GM10847 (cell line): ENCODE data around the gene PCDH20.

Experiments
- POLR2A ChIP-seq: IDR thresholded peaks from 2 replicates; pipeline ENCODE4 v1.6.1; 2011; ENCODE audit not compliant: insufficient read length; ENCODE audit errors: extremely low read depth

The PCDH20 gene

GRCh38 chr13:61415749-61416148, at the start of gene PCDH20:
Gene PCDH20 (minus strand): TSS chr13:61415849. CDS start chr13:61415158, 691 bp downstream.
- no peak for TF ChIP-seq POLR2A

GRCh38 chr13:61463024-61463423, 47.4 kb upstream of the PCDH20 start:
- TF ChIP-seq POLR2A: no peak

- TF ChIP-seq POLR2A: no peak
Observed at GRCh38 chr13:61453121-61453520, 37.5 kb upstream of the PCDH20 start.

GRCh38 chr13:61432029-61432428, 16.4 kb upstream of the PCDH20 start:
- TF ChIP-seq POLR2A: no peak

- no peak for TF ChIP-seq POLR2A
Observed at GRCh38 chr13:61423915-61424314, 8.3 kb upstream of the PCDH20 start.

- no peak for TF ChIP-seq POLR2A
Observed at GRCh38 chr13:61417086-61417570, 1.5 kb upstream of the PCDH20 start.

- no peak for TF ChIP-seq POLR2A
Observed at GRCh38 chr13:61415058-61415721, 459 bp downstream of the PCDH20 start.

- TF ChIP-seq POLR2A: no peak
Observed at GRCh38 chr13:61414686-61415057, 977 bp downstream of the PCDH20 start.

GRCh38 chr13:61413572-61414535, 1.8 kb downstream of the PCDH20 start:
- TF ChIP-seq POLR2A: no peak

GRCh38 chr13:61410669-61411297, 4.9 kb downstream of the PCDH20 start:
- TF ChIP-seq POLR2A: no peak

- TF ChIP-seq POLR2A: no peak
Observed at GRCh38 chr13:61410266-61410665, 5.4 kb downstream of the PCDH20 start.

- TF ChIP-seq POLR2A: no peak
Observed at GRCh38 chr13:61408571-61408970, 7.1 kb downstream of the PCDH20 start.

- no peak for TF ChIP-seq POLR2A
Observed at GRCh38 chr13:61406275-61406674, 9.4 kb downstream of the PCDH20 start.

GRCh38 chr13:61396121-61396520, 19.5 kb downstream of the PCDH20 start:
- no peak for TF ChIP-seq POLR2A

GRCh38 chr13:61391426-61391825, 24.2 kb downstream of the PCDH20 start:
- TF ChIP-seq POLR2A: no peak

GRCh38 chr13:61387694-61388093, 28.0 kb downstream of the PCDH20 start:
- TF ChIP-seq POLR2A: no peak
